ENCODE measurements around the gene CCR1.

The CCR1 gene

GRCh38 chr3:46235425-46235824, 27.3 kb upstream of the CCR1 start:
- no peak for TF ChIP-seq EZH2phosphoT487 (IDR thresholded peaks at IDR 0.05; ENCODE audit: borderline replicate concordance, low read length)
- TF ChIP-seq CTCF (IDR thresholded peaks at IDR 0.05; ENCODE audit: low read depth, low read length, poor library complexity, severe bottlenecking) = no peak
- Histone ChIP-seq H3K36me3 (ENCODE audit: control insufficient read depth, low read length) (no peaks in the 10 kb centered on the region), H4K20me1 (ENCODE audit: control insufficient read depth, insufficient read depth, low read depth, low read length) (no peaks in the 10 kb centered on the region; the same call in 1 of the 2 replicates), H3F3A (ENCODE audit: control insufficient read depth, insufficient read depth) (no peaks in the 10 kb centered on the region), H3K4me3 (ENCODE audit: low read length) (no peak overlapping the region), H3K79me2 (ENCODE audit: control insufficient read depth, low read length) (no peaks in the 10 kb centered on the region), H3K4me1 (ENCODE audit: control insufficient read depth, low read length) (no peaks in the 10 kb centered on the region), H3K27me3 (ENCODE audit: control insufficient read depth, low read length) (peaks cover 14% of the 10 kb centered on the region; the same call in 1 of the 2 replicates), H3K27ac (ENCODE audit: low read depth, low read length) (no peak overlapping the region), H3K9me2 (replicated peaks; ENCODE audit: control insufficient read depth, low read length) (no peaks in the 10 kb centered on the region), H3K4me2 (ENCODE audit: low read length) (no peak overlapping the region), H3K9me3 (ENCODE audit: control insufficient read depth, insufficient read depth, low read length) (no peaks in the 10 kb centered on the region)

- H3K79me2 ChIP-seq (ENCODE audit: control insufficient read depth, low read length) = no peaks in the 10 kb centered on the region
- no peaks in the 10 kb centered on the region for H3K9me2 ChIP-seq (replicated peaks; ENCODE audit: control insufficient read depth, low read length)
- no peak overlapping the region for H3K4me3 ChIP-seq (ENCODE audit: low read length)
- no peak for TF ChIP-seq EZH2phosphoT487 (IDR thresholded peaks at IDR 0.05; ENCODE audit: borderline replicate concordance, low read length)
- no peak for TF ChIP-seq CTCF (IDR thresholded peaks at IDR 0.05; ENCODE audit: low read depth, low read length, poor library complexity, severe bottlenecking)
- 0 out of 2 replicates have a peak, but pooled peaks cover 5% of the 10 kb centered on the region for H3K27me3 ChIP-seq (ENCODE audit: control insufficient read depth, low read length)
- H3K9me3 ChIP-seq (ENCODE audit: control insufficient read depth, insufficient read depth, low read length) = no peaks in the 10 kb centered on the region
- H3K27ac ChIP-seq (ENCODE audit: low read depth, low read length) = no peak overlapping the region
- no peak overlapping the region for H3K4me2 ChIP-seq (ENCODE audit: low read length)
- no peaks in the 10 kb centered on the region for H3F3A ChIP-seq (ENCODE audit: control insufficient read depth, insufficient read depth)
- H3K36me3 ChIP-seq (ENCODE audit: control insufficient read depth, low read length) = no peaks in the 10 kb centered on the region
- no peaks in the 10 kb centered on the region for H3K4me1 ChIP-seq (ENCODE audit: control insufficient read depth, low read length)
- no peaks in the 10 kb centered on the region; the same call in 1 of the 2 replicates for H4K20me1 ChIP-seq (ENCODE audit: control insufficient read depth, insufficient read depth, low read depth, low read length)
Observed at GRCh38 chr3:46233194-46233593, 25.1 kb upstream of the CCR1 start.

GRCh38 chr3:46231323-46231722, 23.2 kb upstream of the CCR1 start:
- Histone ChIP-seq H3K27me3 (ENCODE audit: control insufficient read depth, low read length) (no peaks in the 10 kb centered on the region), H3K4me1 (ENCODE audit: control insufficient read depth, low read length) (no peaks in the 10 kb centered on the region), H3K36me3 (ENCODE audit: control insufficient read depth, low read length) (no peaks in the 10 kb centered on the region), H3K9me3 (ENCODE audit: control insufficient read depth, insufficient read depth, low read length) (no peaks in the 10 kb centered on the region), H3K79me2 (ENCODE audit: control insufficient read depth, low read length) (no peaks in the 10 kb centered on the region), H3K9me2 (replicated peaks; ENCODE audit: control insufficient read depth, low read length) (no peaks in the 10 kb centered on the region), H4K20me1 (ENCODE audit: control insufficient read depth, insufficient read depth, low read depth, low read length) (no peaks in the 10 kb centered on the region; the same call in 1 of the 2 replicates), H3K27ac (ENCODE audit: low read depth, low read length) (no peak overlapping the region), H3K4me2 (ENCODE audit: low read length) (no peak overlapping the region), H3K4me3 (ENCODE audit: low read length) (no peak overlapping the region), H3F3A (ENCODE audit: control insufficient read depth, insufficient read depth) (no peaks in the 10 kb centered on the region)
- no peak for TF ChIP-seq CTCF (IDR thresholded peaks at IDR 0.05; ENCODE audit: low read depth, low read length, poor library complexity, severe bottlenecking)
- TF ChIP-seq EZH2phosphoT487 (IDR thresholded peaks at IDR 0.05; ENCODE audit: borderline replicate concordance, low read length) = no peak
